GM12891 (cell line): ENCODE data around the gene NUDT2.
"Not testable (repeated sequence)": the region's sequence is repeated elsewhere in the genome, so short reads cannot be mapped to it uniquely, and the experiment has no call there.

Source experiments
- POLR2A ChIP-seq: IDR thresholded peaks from 2 replicates; pipeline ENCODE4 v1.6.1; 2011; ENCODE audit warnings: low read depth, low read length, control low read depth
- POLR2AphosphoS5 ChIP-seq: IDR thresholded peaks from 2 replicates; pipeline ENCODE4 v1.6.1; 2011; ENCODE audit warnings: low read depth, low read length, control low read depth

DNA sequence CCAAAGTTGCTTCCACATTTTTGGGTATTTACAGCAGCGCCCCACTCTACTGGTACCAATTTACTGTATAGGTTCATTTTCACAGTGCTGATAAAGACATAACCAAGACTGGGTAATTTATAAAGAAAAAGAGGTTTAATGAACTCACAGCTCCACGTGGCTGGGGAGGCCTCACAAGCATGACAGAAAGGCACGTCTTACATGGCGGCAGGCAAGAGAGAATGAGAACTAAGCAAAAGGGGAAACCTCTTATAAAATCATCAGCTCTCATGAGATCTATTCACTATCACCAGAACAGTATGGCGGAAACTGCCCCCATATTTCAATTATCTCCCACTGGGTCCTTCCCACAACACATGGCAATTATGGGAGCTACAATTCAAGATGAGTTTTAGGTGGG is 39.4 kb downstream of the NUDT2 start:
- TF ChIP-seq POLR2A, POLR2AphosphoS5: not testable (repeated sequence)
